Testis (tissue), 2 donors: ENCODE measurements around the gene TEKT5.

Source experiments
- POLR2A ChIP-seq: fragments of 450-650 bp; IDR thresholded peaks from one replicate; pipeline ENCODE4 v1.6.1; 2017; ENCODE audit warnings: antibody characterized with exemption, mild to moderate bottlenecking, moderate library complexity
- TF ChIP-seq, protein P1 (sequence below), 3 experiments: fragments of 450-650 bp in 2 of 3; fragments of 200-600 bp in 1 of 3; sonication (generic) in 1 of 3; IDR thresholded peaks; one replicate each; pipeline ENCODE4 v1.5.1; 2016 to 2019; ENCODE audit warnings: antibody characterized with exemption in 3 of 3, mild to moderate bottlenecking in 2 of 3, moderate library complexity in 1 of 3

DNA sequence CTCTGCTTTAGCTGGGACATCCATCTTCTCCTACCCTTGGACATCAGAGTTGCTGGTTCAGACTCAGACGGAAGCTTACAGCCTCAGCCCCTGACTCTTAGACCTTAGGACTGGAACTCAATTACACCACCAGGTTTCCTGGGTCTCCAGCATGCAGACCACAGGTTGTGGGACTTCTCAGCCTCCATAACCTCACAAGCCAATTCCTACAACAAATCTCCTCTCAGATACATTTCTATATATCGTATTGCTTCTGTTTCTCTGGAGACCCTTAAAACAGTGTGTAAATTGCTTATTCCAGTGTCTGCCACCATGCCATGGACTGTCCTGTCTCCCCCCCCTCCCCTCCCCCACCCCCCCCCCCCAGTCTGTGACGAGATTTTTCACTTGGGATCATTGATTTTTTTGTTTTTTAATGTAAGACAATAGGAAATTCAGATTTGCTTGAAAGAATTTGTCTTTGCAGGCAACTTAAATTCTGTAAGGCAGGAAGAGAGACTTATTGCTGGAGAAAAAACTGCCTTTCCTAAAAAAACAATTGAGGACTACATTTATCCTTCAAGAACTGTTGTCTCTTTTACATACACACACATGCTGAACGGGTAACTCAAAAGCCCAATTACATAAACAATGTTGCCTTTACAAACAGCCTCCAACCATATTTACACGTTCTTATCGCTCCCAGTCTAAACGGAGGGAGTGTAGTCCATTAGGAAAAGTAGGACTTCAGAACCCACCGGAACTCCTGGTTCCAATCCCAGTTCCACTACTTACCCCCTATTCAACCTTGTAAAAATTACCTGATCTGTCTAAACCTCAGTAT lies 39.9 kb downstream of the TEKT5 start:
- TF ChIP-seq, protein P1, sequence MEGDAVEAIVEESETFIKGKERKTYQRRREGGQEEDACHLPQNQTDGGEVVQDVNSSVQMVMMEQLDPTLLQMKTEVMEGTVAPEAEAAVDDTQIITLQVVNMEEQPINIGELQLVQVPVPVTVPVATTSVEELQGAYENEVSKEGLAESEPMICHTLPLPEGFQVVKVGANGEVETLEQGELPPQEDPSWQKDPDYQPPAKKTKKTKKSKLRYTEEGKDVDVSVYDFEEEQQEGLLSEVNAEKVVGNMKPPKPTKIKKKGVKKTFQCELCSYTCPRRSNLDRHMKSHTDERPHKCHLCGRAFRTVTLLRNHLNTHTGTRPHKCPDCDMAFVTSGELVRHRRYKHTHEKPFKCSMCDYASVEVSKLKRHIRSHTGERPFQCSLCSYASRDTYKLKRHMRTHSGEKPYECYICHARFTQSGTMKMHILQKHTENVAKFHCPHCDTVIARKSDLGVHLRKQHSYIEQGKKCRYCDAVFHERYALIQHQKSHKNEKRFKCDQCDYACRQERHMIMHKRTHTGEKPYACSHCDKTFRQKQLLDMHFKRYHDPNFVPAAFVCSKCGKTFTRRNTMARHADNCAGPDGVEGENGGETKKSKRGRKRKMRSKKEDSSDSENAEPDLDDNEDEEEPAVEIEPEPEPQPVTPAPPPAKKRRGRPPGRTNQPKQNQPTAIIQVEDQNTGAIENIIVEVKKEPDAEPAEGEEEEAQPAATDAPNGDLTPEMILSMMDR (IDR thresholded peaks at IDR 0.05) = no peak
- no peak for TF ChIP-seq POLR2A
